B cell (primary cell): Measurements from ENCODE around the gene ACTR2. TPM values are rescaled to one million over a fixed set of nuclear protein-coding genes. Genes with fewer than 3 reads are reported as not detected.

ENCODE experiments used
- ATAC-seq: fragments of 200-7000 bp; cut with Tn5 transposase; one replicate; pipeline ENCODE4 v1.10.0; 2021; ENCODE audit warnings: low read depth, mild to moderate bottlenecking, moderate number of reproducible peaks, moderate library complexity
- CTCF ChIA-PET: fragments of 350-600 bp; sonication (Branson Sonifier 250); formaldehyde crosslinking; loops from one replicate; lab custom pipeline; 2021; ENCODE audit warnings: antibody characterized with exemption, inconsistent platforms; lab: Charles Lee
- POLR2A ChIA-PET: fragments of 350-600 bp; sonication (Branson Sonifier 250); formaldehyde crosslinking; loops from one replicate; lab custom pipeline; 2021; ENCODE audit warnings: antibody characterized with exemption; lab: Charles Lee
- DNase-seq: peaks from one replicate; pipeline ENCODE4 v3.0.0; 2013
- H2AFZ ChIP-seq: 2 replicates; pipeline ENCODE4 v1.6.1; 2012; ENCODE audit warnings: mild to moderate bottlenecking, low read depth, low read length; ENCODE audit not compliant: insufficient read depth, poor library complexity, severe bottlenecking
- H3K27ac ChIP-seq, 2 donors: 1 replicate in 1 of 2; 2 replicates in 1 of 2; pipeline ENCODE4 v1.5.1; 2012 to 2013; ENCODE audit warnings: low read length in 2 of 2, mild to moderate bottlenecking in 2 of 2, moderate library complexity in 1 of 2
- H3K27me3 ChIP-seq, 4 experiments: fragments of 200-600 bp in 1 of 4; sonication (generic) in 1 of 4; replicated peaks in 1 of 4; 1 replicate in 2 of 4; 2 replicates in 2 of 4; pipeline versions ENCODE4 v1.6.1 to v1.7.0; 2013 to 2016; ENCODE audit warnings: low read length in 3 of 4, mild to moderate bottlenecking in 2 of 4, mixed read lengths in 1 of 4, moderate library complexity in 1 of 4; ENCODE audit not compliant: insufficient read depth in 4 of 4, control insufficient read depth in 3 of 4; ENCODE audit errors: control extremely low read depth in 1 of 4
- H3K36me3 ChIP-seq, 2 experiments: replicated peaks in 1 of 2; 1 replicate in 1 of 2; 2 replicates in 1 of 2; pipeline versions ENCODE4 v1.6.1 to v1.7.1; 2013; ENCODE audit warnings: low read length in 1 of 2; ENCODE audit not compliant: insufficient read depth in 2 of 2, control insufficient read depth in 1 of 2; ENCODE audit errors: control extremely low read depth in 1 of 2, extremely low read depth in 1 of 2
- H3K4me1 ChIP-seq, 2 donors: fragments of 200-600 bp in 1 of 2; sonication (generic) in 1 of 2; 1 replicate in 1 of 2; 2 replicates in 1 of 2; pipeline versions ENCODE4 v1.5.1 to v1.6.1; 2013 to 2017; ENCODE audit warnings: low read length in 2 of 2; ENCODE audit not compliant: control insufficient read depth in 2 of 2, insufficient read depth in 2 of 2
- H3K4me2 ChIP-seq: replicated peaks from 2 replicates; pipeline ENCODE3; 2012; ENCODE audit warnings: mild to moderate bottlenecking, low read depth, low read length; ENCODE audit not compliant: poor library complexity, severe bottlenecking
- H3K4me3 ChIP-seq, 5 experiments: fragments of 200-600 bp in 1 of 5; sonication (generic) in 1 of 5; 1 replicate in 3 of 5; 2 replicates in 2 of 5; pipeline versions ENCODE4 v1.5.1 to v1.7.0; 2011 to 2016; ENCODE audit warnings: low read length in 4 of 5, mild to moderate bottlenecking in 4 of 5, low read depth in 2 of 5, control low read depth in 1 of 5, moderate library complexity in 1 of 5; ENCODE audit not compliant: insufficient read depth in 1 of 5; ENCODE audit errors: control extremely low read depth in 1 of 5, extremely low read depth in 1 of 5
- H3K79me2 ChIP-seq: fragments of 200-600 bp; sonication (generic); one replicate; pipeline ENCODE4 v1.6.0; 2016; ENCODE audit warnings: low read length; ENCODE audit not compliant: control insufficient read depth, insufficient read depth
- H3K9ac ChIP-seq: fragments of 200-600 bp; sonication (generic); 2 replicates; pipeline ENCODE4 v1.6.1; 2017; ENCODE audit warnings: mild to moderate bottlenecking, low read length, moderate library complexity
- H3K9me3 ChIP-seq, 3 donors: one replicate each; pipeline versions ENCODE4 v1.6.1 to v1.7.1; 2013; ENCODE audit warnings: low read length in 2 of 3; ENCODE audit not compliant: control insufficient read depth in 2 of 3, insufficient read depth in 1 of 3; ENCODE audit errors: control extremely low read depth in 1 of 3
- H4K20me1 ChIP-seq: 2 replicates; pipeline ENCODE4 v1.6.0; 2012; ENCODE audit warnings: mild to moderate bottlenecking, low read length; ENCODE audit not compliant: insufficient read depth, control insufficient read depth, poor library complexity, severe bottlenecking
- H3K27ac Mint-ChIP-seq: one replicate; pipeline ENCODE4 v1.8.0; 2021; ENCODE audit warnings: mixed read lengths
- H3K27me3 Mint-ChIP-seq: one replicate; pipeline ENCODE4 v1.8.0; 2021; ENCODE audit warnings: mixed read lengths
- H3K4me1 Mint-ChIP-seq: one replicate; pipeline ENCODE4 v1.8.0; 2021; ENCODE audit warnings: mixed read lengths
- H3K4me3 Mint-ChIP-seq: one replicate; pipeline ENCODE4 v1.8.0; 2021; ENCODE audit warnings: mixed read lengths
- H3K9me3 Mint-ChIP-seq: one replicate; pipeline ENCODE4 v1.8.0; 2022; ENCODE audit warnings: mixed read lengths; ENCODE audit not compliant: insufficient read depth
- EZH2 ChIP-seq: IDR thresholded peaks from 2 replicates; pipeline ENCODE4 v1.6.1; 2012; ENCODE audit warnings: borderline replicate concordance, low read depth, mild to moderate bottlenecking, moderate library complexity, low read length; ENCODE audit not compliant: insufficient read depth, poor library complexity, severe bottlenecking
- WGBS: methylation state at CpG from one replicate; pipeline ENCODE4 v1.1.5; 2013; ENCODE audit warnings: missing lambda C conversion rate; ENCODE audit not compliant: insufficient coverage; 5-methylcytosine and 5-hydroxymethylcytosine counted together
- intact Hi-C: fragments of 100-400 bp; cut with micrococcal nuclease; formaldehyde crosslinking; loops from one replicate; pipeline ENCODE4 v1.10.0; 2022
- polyA plus RNA-seq: library from polyadenylated mRNA; depleted of rRNA; stranded (reverse); fragments of >200 nt; gene quantifications from 2 replicates; pipeline ENCODE4 v1.2.3, GENCODE V29; 2012
- total RNA-seq, 2 donors: library from RNA; stranded (reverse); fragments of 120-200 nt in 1 of 2; gene quantifications; 1 replicate in 1 of 2; 2 replicates in 1 of 2; pipeline versions ENCODE4 v1.2.3 to v1.2.4, GENCODE V29; 2013 to 2022
- TF ChIP-seq, protein P1 (sequence below): fragments of 200-600 bp; IDR thresholded peaks from one replicate; pipeline ENCODE4 v1.8.0; 2022; ENCODE audit warnings: antibody characterized with exemption, mild to moderate bottlenecking

Gene ACTR2
- total and polyA plus RNA-seq, 2 donors (not counting 1 experiment from before 2014, with no cell fraction given) = 41.8 to 284 TPM

DNA sequence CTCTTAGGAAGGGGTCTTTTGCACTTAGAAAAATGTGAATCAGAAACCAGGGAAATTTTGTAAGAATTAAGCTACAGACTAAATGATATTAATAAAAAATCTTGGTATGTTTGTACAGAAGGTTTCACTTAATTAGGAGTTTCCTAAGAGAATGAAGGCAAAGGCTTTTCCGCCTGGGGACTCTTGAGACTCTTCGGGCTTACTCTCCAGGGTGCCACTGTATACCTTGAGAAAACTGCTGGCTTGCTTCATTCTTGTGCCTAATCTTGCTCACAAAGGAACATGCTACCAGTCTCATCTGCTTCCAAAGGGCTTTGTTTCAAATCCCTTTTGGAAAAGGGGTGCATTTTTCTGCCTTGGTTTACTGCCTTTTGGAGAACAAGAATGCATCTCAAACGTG, 49.5 kb downstream of the ACTR2 start:
- H3K9me3 ChIP-seq = no peaks in the 10 kb centered on the region
- no peak for ATAC-seq
- peaks cover 1 to 14% of the 10 kb centered on the region in 2 experiments for H3K36me3 ChIP-seq
- Mint-ChIP-seq H3K27ac (no peak overlapping the region), H3K27me3 (no peaks in the 10 kb centered on the region), H3K4me3 (no peak overlapping the region), H3K9me3 (no peaks in the 10 kb centered on the region), H3K4me1 (peaks cover 9% of the 10 kb centered on the region)
- TF ChIP-seq, protein P1, sequence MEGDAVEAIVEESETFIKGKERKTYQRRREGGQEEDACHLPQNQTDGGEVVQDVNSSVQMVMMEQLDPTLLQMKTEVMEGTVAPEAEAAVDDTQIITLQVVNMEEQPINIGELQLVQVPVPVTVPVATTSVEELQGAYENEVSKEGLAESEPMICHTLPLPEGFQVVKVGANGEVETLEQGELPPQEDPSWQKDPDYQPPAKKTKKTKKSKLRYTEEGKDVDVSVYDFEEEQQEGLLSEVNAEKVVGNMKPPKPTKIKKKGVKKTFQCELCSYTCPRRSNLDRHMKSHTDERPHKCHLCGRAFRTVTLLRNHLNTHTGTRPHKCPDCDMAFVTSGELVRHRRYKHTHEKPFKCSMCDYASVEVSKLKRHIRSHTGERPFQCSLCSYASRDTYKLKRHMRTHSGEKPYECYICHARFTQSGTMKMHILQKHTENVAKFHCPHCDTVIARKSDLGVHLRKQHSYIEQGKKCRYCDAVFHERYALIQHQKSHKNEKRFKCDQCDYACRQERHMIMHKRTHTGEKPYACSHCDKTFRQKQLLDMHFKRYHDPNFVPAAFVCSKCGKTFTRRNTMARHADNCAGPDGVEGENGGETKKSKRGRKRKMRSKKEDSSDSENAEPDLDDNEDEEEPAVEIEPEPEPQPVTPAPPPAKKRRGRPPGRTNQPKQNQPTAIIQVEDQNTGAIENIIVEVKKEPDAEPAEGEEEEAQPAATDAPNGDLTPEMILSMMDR = no peak
- TF ChIP-seq EZH2 = no peak
- peaks cover 6 to 10% of the 10 kb centered on the region in 2 donors for H3K4me1 ChIP-seq
- no peak overlapping the region for H3K4me3 ChIP-seq
- H3K4me2 ChIP-seq = no peak overlapping the region
- no peak overlapping the region for H3K27ac ChIP-seq
- ChIA-PET POLR2A (no interaction called here), CTCF (interaction anchor here (1.3 to 2.5 kb wide), 3 partner anchors 11 to 300 kb away, joined by 3 to 9 read pairs (median 5); no protein-coding TSS in a partner anchor)
- no peak overlapping the region for H3K9ac ChIP-seq
- intact Hi-C loops = loop anchor here (10.0 kb wide), 1 partner anchor 118 kb away; no protein-coding TSS in a partner anchor
- 100% methylated on average over 3 of the region's 3 CpGs for WGBS
- no peaks in the 10 kb centered on the region for H3K27me3 ChIP-seq
- H2AFZ ChIP-seq = no peak overlapping the region
- no peaks in the 10 kb centered on the region for H4K20me1 ChIP-seq
- H3K79me2 ChIP-seq = no peaks in the 10 kb centered on the region
- no peak for DNase-seq

DNA sequence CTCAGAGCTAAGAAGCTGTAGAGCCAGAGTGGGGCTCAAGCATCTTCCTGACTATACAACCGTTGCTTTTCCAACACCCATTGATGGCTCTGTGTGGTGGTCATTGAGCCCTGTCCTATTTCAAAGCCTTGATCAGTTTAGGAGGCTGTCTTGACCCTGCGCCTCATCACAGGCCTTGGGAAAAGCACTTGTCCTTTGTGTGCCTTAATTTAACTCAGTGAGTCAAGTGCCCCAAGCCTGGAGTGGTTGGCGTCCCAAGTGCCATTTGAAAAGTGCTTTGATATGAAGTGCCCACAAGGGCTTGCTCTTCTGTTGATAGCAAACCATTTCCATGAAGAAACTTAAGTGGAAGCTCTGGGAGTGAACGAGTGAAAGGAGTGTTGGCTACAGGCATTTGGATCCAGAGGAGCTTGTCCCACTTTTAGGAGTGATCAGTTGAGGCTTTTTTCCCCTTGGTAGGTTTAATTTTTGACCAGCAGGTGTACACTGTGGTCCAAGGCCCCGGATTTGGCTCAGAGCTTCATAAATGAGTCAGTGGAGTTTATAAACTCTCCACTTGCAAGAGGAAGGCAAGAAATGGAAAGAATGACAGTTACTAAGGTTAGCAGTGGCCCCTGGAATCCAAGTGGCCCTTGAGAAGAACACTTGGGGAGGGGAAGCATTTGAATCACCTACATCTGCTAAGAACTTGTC, 50.3 kb downstream of the ACTR2 start:
- Histone ChIP-seq H4K20me1 (no peaks in the 10 kb centered on the region), H3K36me3 (peaks cover under 1 to 8% of the 10 kb centered on the region in 2 experiments), H3K4me2 (no peak overlapping the region), H3K27ac (no peak overlapping the region), H2AFZ (no peak overlapping the region), H3K79me2 (no peaks in the 10 kb centered on the region), H3K9me3 (peaks cover 0 to 1% (median 0%) of the 10 kb centered on the region in 3 donors), H3K9ac (no peak overlapping the region), H3K27me3 (no peaks in the 10 kb centered on the region), H3K4me3 (no peak overlapping the region), H3K4me1 (peaks cover 6 to 10% of the 10 kb centered on the region in 2 donors)
- no peak overlapping the region for H3K27ac Mint-ChIP-seq
- H3K4me1 Mint-ChIP-seq = peaks cover 9% of the 10 kb centered on the region
- intact Hi-C loops = loop anchor here (10.0 kb wide), 1 partner anchor 117 kb away; no protein-coding TSS in a partner anchor
- WGBS = 85% methylated on average over 5 of the region's 5 CpGs
- no peaks in the 10 kb centered on the region for H3K9me3 Mint-ChIP-seq
- CTCF ChIA-PET = interaction anchor here (0.9 to 1.4 kb wide), 2 partner anchors 11 to 13 kb away, joined by 4 to 5 read pairs; no protein-coding TSS in a partner anchor
- DNase-seq (no peak), ATAC-seq (no peak)
- TF ChIP-seq, protein P1 = no peak
- no peak for TF ChIP-seq EZH2
- H3K4me3 Mint-ChIP-seq = no peak overlapping the region
- H3K27me3 Mint-ChIP-seq = peaks cover 2% of the 10 kb centered on the region
- POLR2A ChIA-PET = no interaction called here
